Testis (tissue), 3 donors: Measurements from ENCODE around the gene RCCD1. TPM values are rescaled to one million over a fixed set of nuclear protein-coding genes. Genes with fewer than 3 reads are reported as not detected.

Experiments
- DNase-seq: peaks from one replicate; pipeline ENCODE4 v3.0.0-alpha.2; 2019
- H3K27ac ChIP-seq, 2 donors: fragments of 200-600 bp; sonication (generic); one replicate each; pipeline ENCODE4 v1.5.1; 2019
- H3K27me3 ChIP-seq: fragments of 200-600 bp; sonication (generic); one replicate; pipeline ENCODE4 v1.5.1; 2019
- H3K36me3 ChIP-seq: fragments of 200-600 bp; sonication (generic); one replicate; pipeline ENCODE4 v1.5.1; 2017; ENCODE audit warnings: low read depth; ENCODE audit errors: missing control alignments
- H3K4me1 ChIP-seq: fragments of 200-600 bp; sonication (generic); one replicate; pipeline ENCODE4 v1.5.1; 2019
- H3K4me3 ChIP-seq, 2 donors: fragments of 200-600 bp; sonication (generic); one replicate each; pipeline ENCODE4 v1.5.1; 2017 to 2019
- H3K9me3 ChIP-seq: fragments of 200-600 bp; sonication (generic); one replicate; pipeline ENCODE4 v1.5.1; 2017
- POLR2A ChIP-seq: fragments of 450-650 bp; IDR thresholded peaks from one replicate; pipeline ENCODE4 v1.6.1; 2017; ENCODE audit warnings: antibody characterized with exemption, mild to moderate bottlenecking, moderate library complexity
- WGBS, 2 donors: methylation state at CpG; one replicate each; pipeline ENCODE4 v1.1.5; 2018; 5-methylcytosine and 5-hydroxymethylcytosine counted together
- intact Hi-C: fragments of 100-400 bp; cut with DNase I; formaldehyde crosslinking; loops from one replicate; pipeline ENCODE4 v1.15.1; 2023; ENCODE audit warnings: low total_unique reads
- polyA plus RNA-seq: library from polyadenylated mRNA; stranded (reverse); fragments of 350-450 nt; fragmentation: Illumina TruSeq; extraction: RNeasy Lipid Tissue Mini Kit (QIAGEN cat#74804); gene quantifications from one replicate; pipeline ENCODE4 v1.2.3, GENCODE V29; 2014; ENCODE audit warnings: low read depth, low replicate concordance; ENCODE audit not compliant: insufficient read depth
- total RNA-seq, 2 donors: library from RNA; depleted of rRNA; stranded (reverse); fragments of >200 nt; gene quantifications; one replicate each; pipeline ENCODE4 v1.2.3, GENCODE V29; 2016
- TF ChIP-seq, protein P1 (sequence below), 3 experiments: fragments of 450-650 bp in 2 of 3; fragments of 200-600 bp in 1 of 3; sonication (generic) in 1 of 3; IDR thresholded peaks; one replicate each; pipeline ENCODE4 v1.5.1; 2016 to 2019; ENCODE audit warnings: antibody characterized with exemption in 3 of 3, mild to moderate bottlenecking in 2 of 3, moderate library complexity in 1 of 3

RCCD1 gene
- total and polyA plus RNA-seq, 3 donors from 2014 or later, result 17.5 to 21.1 (median 17.5) TPM

- intact Hi-C loops, result no loop called here
- Histone ChIP-seq H3K27ac (no peak overlapping the region), H3K4me1 (no peaks in the 10 kb centered on the region), H3K9me3 (no peaks in the 10 kb centered on the region), H3K4me3 (no peak overlapping the region), H3K27me3 (no peaks in the 10 kb centered on the region), H3K36me3 (no peaks in the 10 kb centered on the region)
- TF ChIP-seq POLR2A, result no peak
- TF ChIP-seq, protein P1, sequence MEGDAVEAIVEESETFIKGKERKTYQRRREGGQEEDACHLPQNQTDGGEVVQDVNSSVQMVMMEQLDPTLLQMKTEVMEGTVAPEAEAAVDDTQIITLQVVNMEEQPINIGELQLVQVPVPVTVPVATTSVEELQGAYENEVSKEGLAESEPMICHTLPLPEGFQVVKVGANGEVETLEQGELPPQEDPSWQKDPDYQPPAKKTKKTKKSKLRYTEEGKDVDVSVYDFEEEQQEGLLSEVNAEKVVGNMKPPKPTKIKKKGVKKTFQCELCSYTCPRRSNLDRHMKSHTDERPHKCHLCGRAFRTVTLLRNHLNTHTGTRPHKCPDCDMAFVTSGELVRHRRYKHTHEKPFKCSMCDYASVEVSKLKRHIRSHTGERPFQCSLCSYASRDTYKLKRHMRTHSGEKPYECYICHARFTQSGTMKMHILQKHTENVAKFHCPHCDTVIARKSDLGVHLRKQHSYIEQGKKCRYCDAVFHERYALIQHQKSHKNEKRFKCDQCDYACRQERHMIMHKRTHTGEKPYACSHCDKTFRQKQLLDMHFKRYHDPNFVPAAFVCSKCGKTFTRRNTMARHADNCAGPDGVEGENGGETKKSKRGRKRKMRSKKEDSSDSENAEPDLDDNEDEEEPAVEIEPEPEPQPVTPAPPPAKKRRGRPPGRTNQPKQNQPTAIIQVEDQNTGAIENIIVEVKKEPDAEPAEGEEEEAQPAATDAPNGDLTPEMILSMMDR (IDR thresholded peaks at IDR 0.05), result no peak
- DNase-seq, result no peak
- 38 to 72% methylated on average over 1 of the region's 1 CpG for WGBS, 2 donors
Measured at GRCh38 chr15:90979582-90979981, 24.9 kb downstream of the RCCD1 start.

GRCh38 chr15:90981681-90982080 is 27.0 kb downstream of the RCCD1 start:
- no peaks in the 10 kb centered on the region for H3K36me3 ChIP-seq

DNA sequence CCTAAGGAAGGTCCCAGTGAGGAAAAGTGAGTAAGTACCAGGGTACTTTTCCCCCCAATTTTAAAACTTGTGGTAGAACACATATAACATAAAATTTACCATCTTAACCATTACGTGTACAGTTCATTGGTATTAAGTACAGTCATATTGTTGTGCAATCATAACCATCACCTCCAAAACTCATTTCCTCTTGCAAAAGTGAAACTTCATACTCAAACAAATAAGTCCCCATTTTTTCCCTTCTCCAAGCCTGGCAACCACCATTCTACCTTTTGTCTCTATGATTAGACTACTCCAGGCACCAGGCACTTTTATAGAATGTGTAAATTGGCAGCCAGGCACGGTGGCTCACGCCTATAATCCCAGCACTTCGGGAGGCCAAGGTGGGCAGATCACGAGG is 27.5 kb downstream of the RCCD1 start:
- Histone ChIP-seq H3K4me1 (no peaks in the 10 kb centered on the region), H3K27me3 (no peaks in the 10 kb centered on the region), H3K9me3 (no peaks in the 10 kb centered on the region), H3K36me3 (no peaks in the 10 kb centered on the region), H3K27ac (no peak overlapping the region), H3K4me3 (no peak overlapping the region)
- intact Hi-C loops, result no loop called here
- TF ChIP-seq, protein P1 (IDR thresholded peaks at IDR 0.05), result no peak
- no peak for TF ChIP-seq POLR2A
- WGBS, 2 donors, result 93 to 96% methylated on average over 5 of the region's 5 CpGs
- no peak for DNase-seq

More at GRCh38 chr15:90981681-90982080, 27.0 kb downstream of the RCCD1 start:
- Histone ChIP-seq H3K27ac (no peak overlapping the region), H3K27me3 (no peaks in the 10 kb centered on the region), H3K9me3 (no peaks in the 10 kb centered on the region), H3K4me1 (no peaks in the 10 kb centered on the region), H3K4me3 (no peak overlapping the region)
- WGBS, 2 donors, result 86 to 94% methylated on average over 6 of the region's 6 CpGs
- intact Hi-C loops, result no loop called here
- TF ChIP-seq, protein P1 (IDR thresholded peaks at IDR 0.05), result no peak
- TF ChIP-seq POLR2A, result no peak
- no peak for DNase-seq

GRCh38 chr15:90986790-90987507 is 32.3 kb downstream of the RCCD1 start:
- intact Hi-C loops, result no loop called here
- H3K36me3 ChIP-seq, result no peaks in the 10 kb centered on the region
- no peak for TF ChIP-seq POLR2A
- TF ChIP-seq, protein P1 (IDR thresholded peaks at IDR 0.05), result no peak
- DNase-seq, result no peak
- H3K9me3 ChIP-seq, result no peaks in the 10 kb centered on the region
- no peak overlapping the region for H3K4me3 ChIP-seq
- H3K27ac ChIP-seq, result no peak overlapping the region
- H3K27me3 ChIP-seq, result no peaks in the 10 kb centered on the region
- H3K4me1 ChIP-seq, result no peaks in the 10 kb centered on the region
- 82 to 91% methylated on average over 11 of the region's 11 CpGs for WGBS, 2 donors
